ENCODE measurements around the gene LRRN1.
"Not testable (repeated sequence)": the region's sequence is repeated elsewhere in the genome, so short reads cannot be mapped to it uniquely, and the experiment has no call there.

LRRN1 gene

DNA sequence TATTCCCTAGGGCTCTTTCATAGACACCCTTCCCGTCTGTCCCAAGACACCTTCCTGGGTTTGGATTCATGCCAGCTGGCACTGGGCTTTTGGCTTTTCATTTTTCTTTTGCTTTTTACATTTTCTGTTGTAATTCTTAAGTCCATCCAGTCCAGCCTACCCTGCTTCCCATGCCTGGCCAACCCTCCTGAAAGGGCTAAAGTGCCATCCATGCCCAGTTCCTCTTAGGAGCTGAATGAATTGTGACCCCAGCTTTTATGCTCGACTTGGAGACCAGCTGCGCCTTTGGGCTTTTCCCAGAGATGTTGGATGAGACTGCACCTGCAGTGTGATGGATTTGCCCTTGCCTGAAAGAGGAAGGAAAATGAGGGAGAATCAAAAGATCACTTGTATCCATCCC, 25.8 kb downstream of the LRRN1 start:
- no peak for TF ChIP-seq EZH2phosphoT487 (conservative IDR thresholded peaks at IDR 0.05; ENCODE audit: low read length)
- TF ChIP-seq, protein P1, sequence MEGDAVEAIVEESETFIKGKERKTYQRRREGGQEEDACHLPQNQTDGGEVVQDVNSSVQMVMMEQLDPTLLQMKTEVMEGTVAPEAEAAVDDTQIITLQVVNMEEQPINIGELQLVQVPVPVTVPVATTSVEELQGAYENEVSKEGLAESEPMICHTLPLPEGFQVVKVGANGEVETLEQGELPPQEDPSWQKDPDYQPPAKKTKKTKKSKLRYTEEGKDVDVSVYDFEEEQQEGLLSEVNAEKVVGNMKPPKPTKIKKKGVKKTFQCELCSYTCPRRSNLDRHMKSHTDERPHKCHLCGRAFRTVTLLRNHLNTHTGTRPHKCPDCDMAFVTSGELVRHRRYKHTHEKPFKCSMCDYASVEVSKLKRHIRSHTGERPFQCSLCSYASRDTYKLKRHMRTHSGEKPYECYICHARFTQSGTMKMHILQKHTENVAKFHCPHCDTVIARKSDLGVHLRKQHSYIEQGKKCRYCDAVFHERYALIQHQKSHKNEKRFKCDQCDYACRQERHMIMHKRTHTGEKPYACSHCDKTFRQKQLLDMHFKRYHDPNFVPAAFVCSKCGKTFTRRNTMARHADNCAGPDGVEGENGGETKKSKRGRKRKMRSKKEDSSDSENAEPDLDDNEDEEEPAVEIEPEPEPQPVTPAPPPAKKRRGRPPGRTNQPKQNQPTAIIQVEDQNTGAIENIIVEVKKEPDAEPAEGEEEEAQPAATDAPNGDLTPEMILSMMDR (IDR thresholded peaks at IDR 0.05; ENCODE audit: insufficient read depth, low read length, poor library complexity, severe bottlenecking) = no peak
- Histone ChIP-seq H3K4me2 (ENCODE audit: low read depth, low read length, poor library complexity, severe bottlenecking) (no peak overlapping the region), H3F3A (ENCODE audit: insufficient read depth) (no peaks in the 10 kb centered on the region), H4K20me1 (ENCODE audit: low read depth, low read length) (no peaks in the 10 kb centered on the region), H3K27me3 (ENCODE audit: low read length) (no peaks in the 10 kb centered on the region), H3K4me3 (ENCODE audit: insufficient read depth, low read length, poor library complexity, severe bottlenecking) (no peak overlapping the region), H3K9ac (ENCODE audit: low read length) (no peak overlapping the region), H3K9me2 (replicated peaks; ENCODE audit: insufficient read depth, low read length) (no peaks in the 10 kb centered on the region), H2AFZ (ENCODE audit: low read depth, low read length, severe bottlenecking) (no peak overlapping the region), H3K79me2 (ENCODE audit: insufficient read depth, low read length) (no peaks in the 10 kb centered on the region), H3K27ac (ENCODE audit: low read depth, low read length) (no peak overlapping the region), H3K9me3 (ENCODE audit: insufficient read depth, low read length) (no peaks in the 10 kb centered on the region), H3K36me3 (ENCODE audit: low read length) (no peaks in the 10 kb centered on the region)

DNA sequence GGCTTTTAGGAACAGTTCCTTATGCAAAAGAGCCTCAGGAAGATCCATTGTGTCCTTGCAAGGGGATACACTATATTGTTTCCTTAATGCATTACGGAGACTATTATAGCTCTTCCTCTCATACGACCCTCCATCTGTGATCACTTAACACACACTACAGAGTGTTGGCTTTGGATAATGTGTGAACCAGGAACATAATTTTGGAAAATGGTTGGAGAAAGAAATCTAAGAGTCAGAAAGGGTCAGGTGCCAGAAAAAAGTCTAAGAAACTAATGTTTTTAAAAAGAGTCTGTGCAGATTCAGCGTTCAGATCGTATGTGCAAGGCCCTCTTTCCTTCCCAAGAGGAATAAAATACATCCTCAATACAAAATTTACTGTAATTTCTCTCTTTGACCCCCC, 27.3 kb downstream of the LRRN1 start:
- no peak for TF ChIP-seq EZH2phosphoT487 (conservative IDR thresholded peaks at IDR 0.05; ENCODE audit: low read length)
- TF ChIP-seq, protein P1 (IDR thresholded peaks at IDR 0.05; ENCODE audit: insufficient read depth, low read length, poor library complexity, severe bottlenecking) = no peak
- no peaks in the 10 kb centered on the region for H3K9me3 ChIP-seq (ENCODE audit: insufficient read depth, low read length)
- no peaks in the 10 kb centered on the region for H3K9me2 ChIP-seq (replicated peaks; ENCODE audit: insufficient read depth, low read length)
- no peak overlapping the region for H3K27ac ChIP-seq (ENCODE audit: low read depth, low read length)
- H3K27me3 ChIP-seq (ENCODE audit: low read length) = no peaks in the 10 kb centered on the region
- H2AFZ ChIP-seq (ENCODE audit: low read depth, low read length, severe bottlenecking) = no peak overlapping the region
- H4K20me1 ChIP-seq (ENCODE audit: low read depth, low read length) = no peaks in the 10 kb centered on the region
- no peaks in the 10 kb centered on the region for H3F3A ChIP-seq (ENCODE audit: insufficient read depth)
- H3K9ac ChIP-seq (ENCODE audit: low read length) = no peak overlapping the region
- no peak overlapping the region for H3K4me2 ChIP-seq (ENCODE audit: low read depth, low read length, poor library complexity, severe bottlenecking)
- no peaks in the 10 kb centered on the region for H3K36me3 ChIP-seq (ENCODE audit: low read length)
- no peaks in the 10 kb centered on the region for H3K79me2 ChIP-seq (ENCODE audit: insufficient read depth, low read length)
- no peak overlapping the region for H3K4me3 ChIP-seq (ENCODE audit: insufficient read depth, low read length, poor library complexity, severe bottlenecking)

DNA sequence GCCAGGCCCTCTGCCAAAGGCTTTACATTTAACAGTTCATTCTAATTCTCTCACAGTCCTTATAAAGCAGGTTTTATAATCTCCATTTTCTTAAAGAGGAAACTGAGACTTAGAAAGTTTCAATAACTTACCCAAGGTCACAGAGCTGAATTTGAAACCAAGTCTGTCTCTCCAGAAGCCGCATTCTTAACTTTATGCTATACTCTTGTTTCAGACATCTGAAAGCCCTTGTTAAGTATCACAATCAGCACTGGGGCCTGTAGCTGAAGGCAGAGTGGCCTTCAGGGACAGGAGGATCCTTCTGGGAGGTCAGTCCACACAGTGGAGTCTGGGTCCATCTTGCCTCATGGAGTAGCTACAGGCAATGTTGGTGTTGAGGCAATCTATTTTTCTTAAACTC, 27.9 kb downstream of the LRRN1 start:
- H3K9me2 ChIP-seq (replicated peaks; ENCODE audit: insufficient read depth, low read length) = no peaks in the 10 kb centered on the region
- H3F3A ChIP-seq (ENCODE audit: insufficient read depth) = no peaks in the 10 kb centered on the region
- no peak overlapping the region for H3K4me3 ChIP-seq (ENCODE audit: insufficient read depth, low read length, poor library complexity, severe bottlenecking)
- H4K20me1 ChIP-seq (ENCODE audit: low read depth, low read length) = no peaks in the 10 kb centered on the region
- H3K79me2 ChIP-seq (ENCODE audit: insufficient read depth, low read length) = no peaks in the 10 kb centered on the region
- H2AFZ ChIP-seq (ENCODE audit: low read depth, low read length, severe bottlenecking) = no peak overlapping the region
- no peaks in the 10 kb centered on the region for H3K9me3 ChIP-seq (ENCODE audit: insufficient read depth, low read length)
- H3K9ac ChIP-seq (ENCODE audit: low read length) = no peak overlapping the region
- H3K27ac ChIP-seq (ENCODE audit: low read depth, low read length) = no peak overlapping the region
- no peaks in the 10 kb centered on the region for H3K36me3 ChIP-seq (ENCODE audit: low read length)
- H3K4me2 ChIP-seq (ENCODE audit: low read depth, low read length, poor library complexity, severe bottlenecking) = no peak overlapping the region
- TF ChIP-seq, protein P1 (IDR thresholded peaks at IDR 0.05; ENCODE audit: insufficient read depth, low read length, poor library complexity, severe bottlenecking) = no peak
- no peak for TF ChIP-seq EZH2phosphoT487 (conservative IDR thresholded peaks at IDR 0.05; ENCODE audit: low read length)
- H3K27me3 ChIP-seq (ENCODE audit: low read length) = no peaks in the 10 kb centered on the region

DNA sequence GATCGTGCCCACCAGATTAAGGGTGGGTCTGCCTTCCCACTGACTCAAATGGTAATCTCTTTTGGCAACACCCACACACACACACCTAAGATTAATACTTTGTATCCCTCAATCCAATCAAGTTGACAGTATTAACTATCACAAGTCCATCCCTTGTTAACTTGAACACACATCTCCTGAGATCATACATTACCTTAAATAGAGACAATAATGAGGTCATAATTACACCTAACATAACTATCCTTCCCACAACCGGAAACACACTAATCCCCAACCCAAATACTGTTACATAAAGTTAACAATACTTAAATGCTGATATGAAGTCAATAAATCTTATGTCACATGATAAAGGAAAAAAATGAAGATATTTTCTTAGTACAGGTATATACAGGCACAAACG, 29.2 kb downstream of the LRRN1 start:
- H2AFZ ChIP-seq (ENCODE audit: low read depth, low read length, severe bottlenecking); H3K27ac ChIP-seq (ENCODE audit: low read depth, low read length); H3K79me2 ChIP-seq (ENCODE audit: insufficient read depth, low read length); H3K9me3 ChIP-seq (ENCODE audit: insufficient read depth, low read length); H3K36me3 ChIP-seq (ENCODE audit: low read length); H3F3A ChIP-seq (ENCODE audit: insufficient read depth); H3K9me2 ChIP-seq (replicated peaks; ENCODE audit: insufficient read depth, low read length); H3K4me3 ChIP-seq (ENCODE audit: insufficient read depth, low read length, poor library complexity, severe bottlenecking); H3K9ac ChIP-seq (ENCODE audit: low read length); H3K4me2 ChIP-seq (ENCODE audit: low read depth, low read length, poor library complexity, severe bottlenecking); H3K27me3 ChIP-seq (ENCODE audit: low read length); H4K20me1 ChIP-seq (ENCODE audit: low read depth, low read length): not testable (repeated sequence)
